ENCODE measurements around the gene CAMTA1.
"Not testable (repeated sequence)": the region's sequence is repeated elsewhere in the genome, so short reads cannot be mapped to it uniquely, and the experiment has no call there.

The CAMTA1 gene

GRCh38 chr1:6913086-6913485 lies 127.8 kb downstream of the CAMTA1 start:
- no peak for TF ChIP-seq CTCF (IDR thresholded peaks at IDR 0.05; ENCODE audit: control insufficient read depth, extremely low read depth, insufficient read depth)
- no peak overlapping the region for H3K4me3 ChIP-seq (ENCODE audit: low read depth, low read length)
- no peak for DNase-seq (ENCODE audit: low read depth)

GRCh38 chr1:6914706-6915105 lies 129.5 kb downstream of the CAMTA1 start:
- no peak overlapping the region for H3K4me3 ChIP-seq (ENCODE audit: low read depth, low read length)
- DNase-seq (ENCODE audit: low read depth), result no peak
- TF ChIP-seq CTCF (IDR thresholded peaks at IDR 0.05; ENCODE audit: control insufficient read depth, extremely low read depth, insufficient read depth), result no peak

GRCh38 chr1:6915999-6916565 lies 130.8 kb downstream of the CAMTA1 start:
- TF ChIP-seq CTCF (IDR thresholded peaks at IDR 0.05; ENCODE audit: control insufficient read depth, extremely low read depth, insufficient read depth), result no peak
- DNase-seq (ENCODE audit: low read depth), result no peak

GRCh38 chr1:6917067-6917466 lies 131.8 kb downstream of the CAMTA1 start:
- DNase-seq (ENCODE audit: low read depth), result no peak
- TF ChIP-seq CTCF (IDR thresholded peaks at IDR 0.05; ENCODE audit: control insufficient read depth, extremely low read depth, insufficient read depth), result no peak
- H3K4me3 ChIP-seq (ENCODE audit: low read depth, low read length), result no peak overlapping the region

More at GRCh38 chr1:6915999-6916565, 130.8 kb downstream of the CAMTA1 start:
- no peak overlapping the region for H3K4me3 ChIP-seq (ENCODE audit: low read depth, low read length)

- TF ChIP-seq CTCF (IDR thresholded peaks at IDR 0.05; ENCODE audit: control insufficient read depth, extremely low read depth, insufficient read depth), result no peak
- H3K4me3 ChIP-seq (ENCODE audit: low read depth, low read length), result no peak overlapping the region
- no peak for DNase-seq (ENCODE audit: low read depth)
Measured at GRCh38 chr1:6918186-6918924, 133.1 kb downstream of the CAMTA1 start.

GRCh38 chr1:6918925-6919511 lies 133.8 kb downstream of the CAMTA1 start:
- TF ChIP-seq CTCF (IDR thresholded peaks at IDR 0.05; ENCODE audit: control insufficient read depth, extremely low read depth, insufficient read depth), result no peak
- DNase-seq (ENCODE audit: low read depth), result no peak
- H3K4me3 ChIP-seq (ENCODE audit: low read depth, low read length), result no peak overlapping the region

- not testable (repeated sequence) for DNase-seq (ENCODE audit: low read depth); H3K4me3 ChIP-seq (ENCODE audit: low read depth, low read length)
Measured at GRCh38 chr1:6921506-6921905, 136.3 kb downstream of the CAMTA1 start.
